CD4-positive, CD25-positive, alpha-beta regulatory T cell (primary cell): Measurements from ENCODE around the gene FAM124A. TPM values are rescaled to one million over a fixed set of nuclear protein-coding genes. Genes with fewer than 3 reads are reported as not detected.

Source experiments
- ATAC-seq, 2 donors: fragments of 150-1000 bp; cut with Tn5 transposase; one replicate each; pipeline ENCODE4 v1.10.0; 2021; ENCODE audit warnings: low read depth in 2 of 2, moderate number of reproducible peaks in 2 of 2, moderate library complexity in 1 of 2
- DNase-seq, 3 donors: peaks; one replicate each; pipeline versions ENCODE4 v3.0.0 to v3.0.0-alpha.2; 2012 to 2022; ENCODE audit warnings: mixed read lengths in 1 of 3
- H3K27ac ChIP-seq: one replicate; pipeline ENCODE4 v1.7.0; 2013; ENCODE audit warnings: mild to moderate bottlenecking, low read length; ENCODE audit not compliant: insufficient read depth, poor library complexity, severe bottlenecking
- H3K27me3 ChIP-seq: one replicate; pipeline ENCODE4 v1.7.0; 2013; ENCODE audit warnings: low read length; ENCODE audit not compliant: control insufficient read depth, insufficient read depth
- H3K36me3 ChIP-seq: one replicate; pipeline ENCODE4 v1.7.0; 2013; ENCODE audit warnings: mild to moderate bottlenecking, low read length, moderate library complexity; ENCODE audit not compliant: control insufficient read depth, insufficient read depth
- H3K4me1 ChIP-seq: 2 replicates; pipeline ENCODE4 v1.7.0; 2013; ENCODE audit warnings: mild to moderate bottlenecking, low read length; ENCODE audit not compliant: insufficient read depth, control insufficient read depth, poor library complexity, severe bottlenecking
- H3K4me3 ChIP-seq: one replicate; pipeline ENCODE4 v1.7.0; 2013; ENCODE audit warnings: low read depth, mild to moderate bottlenecking, low read length, moderate library complexity
- H3K9me3 ChIP-seq, 2 experiments: 1 replicate in 1 of 2; 2 replicates in 1 of 2; pipeline ENCODE4 v1.7.0; 2013; ENCODE audit warnings: low read length in 2 of 2, mild to moderate bottlenecking in 1 of 2, moderate library complexity in 1 of 2; ENCODE audit not compliant: control insufficient read depth in 2 of 2
- H3K27ac Mint-ChIP-seq, 3 donors: one replicate each; pipeline ENCODE4 v1.8.0; 2020 to 2022; ENCODE audit warnings: mild to moderate bottlenecking in 3 of 3, mixed read lengths in 3 of 3, moderate library complexity in 2 of 3
- H3K27me3 Mint-ChIP-seq: one replicate; pipeline ENCODE4 v1.8.0; 2022; ENCODE audit warnings: mild to moderate bottlenecking, mixed read lengths
- H3K36me3 Mint-ChIP-seq: one replicate; pipeline ENCODE4 v1.8.0; 2020; ENCODE audit warnings: mixed read lengths
- H3K4me1 Mint-ChIP-seq, 4 donors: one replicate each; pipeline ENCODE4 v1.8.0; 2020 to 2022; ENCODE audit warnings: mixed read lengths in 4 of 4, mild to moderate bottlenecking in 1 of 4
- H3K4me3 Mint-ChIP-seq, 4 donors: one replicate each; pipeline ENCODE4 v1.8.0; 2020 to 2022; ENCODE audit warnings: mild to moderate bottlenecking in 4 of 4, mixed read lengths in 4 of 4, moderate library complexity in 3 of 4
- H3K9me3 Mint-ChIP-seq, 7 donors: one replicate each; pipeline ENCODE4 v1.8.0; 2020 to 2022; ENCODE audit warnings: mixed read lengths in 7 of 7, mild to moderate bottlenecking in 3 of 7, moderate library complexity in 2 of 7
- polyA plus RNA-seq, 4 donors: library from polyadenylated mRNA; unstranded; fragments of 300-500 nt; fragmentation: Illumina TruSeq; gene quantifications; one replicate each; pipeline ENCODE4 v1.2.3, GENCODE V29; 2021
- total RNA-seq: library from RNA; stranded (reverse); gene quantifications from one replicate; pipeline ENCODE4 v1.2.3, GENCODE V29; 2022

Gene FAM124A
- total and polyA plus RNA-seq, 5 donors from 2014 or later: not detected

DNA sequence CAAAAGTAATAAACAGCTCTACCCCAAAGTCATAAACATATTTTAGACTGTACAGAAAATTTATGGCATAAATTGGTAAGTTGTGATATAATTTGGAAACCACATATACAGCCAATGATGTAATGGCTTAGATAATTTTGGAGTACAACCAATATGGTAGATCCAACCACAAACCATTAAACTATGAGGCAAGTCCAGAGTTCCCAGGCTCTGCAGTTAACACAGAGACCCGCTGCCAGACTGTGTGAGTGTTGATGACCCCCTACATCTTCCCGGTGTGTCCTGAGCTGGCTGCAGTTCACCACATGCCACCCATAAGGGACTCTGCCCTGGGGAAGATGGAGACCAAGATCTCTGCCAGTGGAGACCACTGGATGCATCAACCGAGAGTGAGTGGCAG is 107.4 kb downstream of the FAM124A start:
- Mint-ChIP-seq H3K27me3 (no peaks in the 10 kb centered on the region), H3K36me3 (no peaks in the 10 kb centered on the region), H3K27ac (no peak overlapping the region), H3K9me3 (no peaks in the 10 kb centered on the region), H3K4me1 (peaks cover 0 to 17% (median 7%) of the 10 kb centered on the region in 4 donors), H3K4me3 (no peak overlapping the region)
- no peak for ATAC-seq
- Histone ChIP-seq H3K4me1 (peaks cover 3% of the 10 kb centered on the region), H3K27ac (no peak overlapping the region), H3K9me3 (no peaks in the 10 kb centered on the region), H3K4me3 (no peak overlapping the region), H3K36me3 (no peaks in the 10 kb centered on the region), H3K27me3 (no peaks in the 10 kb centered on the region)
- no peak for DNase-seq

DNA sequence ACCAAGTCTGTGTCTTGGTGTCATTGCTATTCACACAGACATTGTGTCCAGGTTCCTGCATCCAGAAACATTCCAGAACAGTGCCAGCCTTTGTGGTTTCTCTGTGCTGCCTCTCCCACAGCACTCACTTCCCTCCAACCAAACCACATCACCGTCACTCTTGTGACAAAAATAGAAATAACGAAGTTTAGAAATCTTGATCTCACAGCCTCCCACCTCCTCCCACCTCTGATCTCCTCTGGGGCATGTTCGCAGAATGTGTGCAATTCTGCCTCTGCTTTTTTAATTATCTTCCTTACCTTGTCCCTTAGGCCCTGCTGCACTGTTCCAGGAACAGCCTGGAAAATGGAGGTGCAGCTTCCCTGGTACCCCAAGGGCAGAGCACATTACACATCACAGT is 108.6 kb downstream of the FAM124A start:
- H3K36me3 Mint-ChIP-seq: peaks cover 6% of the 10 kb centered on the region
- H3K36me3 ChIP-seq: no peaks in the 10 kb centered on the region
- peaks cover 3% of the 10 kb centered on the region for H3K4me1 ChIP-seq
- no peaks in the 10 kb centered on the region for H3K9me3 Mint-ChIP-seq
- DNase-seq (no peak), ATAC-seq (no peak)
- H3K27me3 ChIP-seq: no peaks in the 10 kb centered on the region
- no peak overlapping the region for H3K27ac Mint-ChIP-seq
- no peak overlapping the region for H3K4me3 ChIP-seq
- peaks cover 0 to 17% (median 7%) of the 10 kb centered on the region in 4 donors for H3K4me1 Mint-ChIP-seq
- peaks cover 4% of the 10 kb centered on the region for H3K27me3 Mint-ChIP-seq
- H3K4me3 Mint-ChIP-seq: no peak overlapping the region
- H3K27ac ChIP-seq: no peak overlapping the region
- H3K9me3 ChIP-seq: no peaks in the 10 kb centered on the region

DNA sequence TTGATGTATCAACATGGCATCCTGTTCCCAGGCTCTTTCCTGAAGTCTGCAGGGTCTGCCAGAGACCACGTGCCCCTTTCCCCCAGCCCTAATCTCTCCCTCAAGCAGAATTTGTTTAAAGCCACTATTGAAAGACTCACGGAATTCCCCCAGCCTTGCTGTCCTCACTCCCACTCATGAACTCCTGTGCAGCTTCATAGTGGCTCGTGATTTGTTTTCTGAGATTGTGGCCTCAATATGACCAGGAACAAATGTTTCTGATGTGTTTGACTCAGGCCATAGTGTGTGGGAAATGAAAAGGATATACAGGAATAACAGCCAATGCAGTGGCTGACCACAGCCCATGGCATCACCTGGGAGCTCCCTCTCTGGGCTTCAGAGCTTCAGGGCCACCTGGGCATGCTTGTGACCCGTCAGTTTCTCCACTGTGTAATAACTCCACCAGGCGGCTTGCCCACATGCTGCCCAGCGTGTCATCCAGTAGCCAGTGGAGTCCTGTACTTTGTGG is 109.2 kb downstream of the FAM124A start:
- Mint-ChIP-seq H3K4me3 (no peak overlapping the region), H3K4me1 (peaks cover 0 to 17% (median 7%) of the 10 kb centered on the region in 4 donors), H3K36me3 (peaks cover 6% of the 10 kb centered on the region), H3K27ac (peak overlapping the region in 1 of 3 donors; percentile 32), H3K27me3 (peaks cover 4% of the 10 kb centered on the region), H3K9me3 (no peaks in the 10 kb centered on the region)
- H3K27me3 ChIP-seq: no peaks in the 10 kb centered on the region
- H3K27ac ChIP-seq: no peak overlapping the region
- H3K4me1 ChIP-seq: peaks cover 3% of the 10 kb centered on the region
- DNase-seq (no peak), ATAC-seq (no peak)
- no peaks in the 10 kb centered on the region for H3K9me3 ChIP-seq
- no peak overlapping the region for H3K4me3 ChIP-seq
- no peaks in the 10 kb centered on the region for H3K36me3 ChIP-seq

DNA sequence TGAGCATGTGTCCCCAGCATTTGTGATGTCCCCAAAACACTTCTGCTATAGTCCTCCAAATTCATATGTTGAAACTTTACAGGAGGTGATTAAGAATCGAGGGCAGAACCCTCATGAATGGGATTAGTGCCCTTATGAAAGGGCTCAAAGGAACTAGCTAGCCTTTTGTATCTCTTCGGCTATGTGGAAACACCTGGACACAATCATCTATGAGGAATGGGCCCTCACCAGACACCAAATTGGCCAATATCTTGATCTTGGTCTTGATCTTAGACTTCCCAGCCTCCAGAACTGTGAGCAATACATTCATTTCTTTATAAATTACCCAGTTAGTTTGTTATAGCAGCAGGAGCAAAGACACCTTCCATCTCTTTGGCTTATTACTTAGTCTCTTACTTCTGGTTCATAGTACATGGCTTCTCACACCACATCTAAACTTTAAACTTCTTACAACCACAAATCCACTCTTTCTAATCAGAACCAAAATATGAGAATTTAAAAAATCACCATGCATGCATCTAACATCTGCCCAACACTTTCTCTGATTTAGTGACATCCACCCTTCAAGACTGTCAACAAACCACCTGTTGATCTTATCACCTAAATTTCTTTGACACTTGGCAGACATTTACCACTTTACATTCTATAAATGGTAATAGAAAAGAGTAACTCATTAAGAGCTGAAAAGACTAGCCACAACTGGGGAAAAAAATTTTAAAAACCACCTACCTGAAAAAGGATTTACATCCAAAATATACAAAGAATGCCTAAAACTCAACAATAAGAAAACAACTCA is 110.6 kb downstream of the FAM124A start:
- H3K4me3 ChIP-seq: no peak overlapping the region
- no peaks in the 10 kb centered on the region for H3K36me3 ChIP-seq
- no peak overlapping the region for H3K27ac ChIP-seq
- Mint-ChIP-seq H3K27me3 (peaks cover 4% of the 10 kb centered on the region), H3K4me3 (no peak overlapping the region), H3K9me3 (no peaks in the 10 kb centered on the region), H3K4me1 (peaks cover 0 to 17% (median 7%) of the 10 kb centered on the region in 4 donors), H3K36me3 (peaks cover 6% of the 10 kb centered on the region), H3K27ac (no peak overlapping the region)
- no peaks in the 10 kb centered on the region for H3K27me3 ChIP-seq
- no peak for ATAC-seq
- DNase-seq: no peak
- no peaks in the 10 kb centered on the region for H3K9me3 ChIP-seq
- H3K4me1 ChIP-seq: peaks cover 3% of the 10 kb centered on the region

DNA sequence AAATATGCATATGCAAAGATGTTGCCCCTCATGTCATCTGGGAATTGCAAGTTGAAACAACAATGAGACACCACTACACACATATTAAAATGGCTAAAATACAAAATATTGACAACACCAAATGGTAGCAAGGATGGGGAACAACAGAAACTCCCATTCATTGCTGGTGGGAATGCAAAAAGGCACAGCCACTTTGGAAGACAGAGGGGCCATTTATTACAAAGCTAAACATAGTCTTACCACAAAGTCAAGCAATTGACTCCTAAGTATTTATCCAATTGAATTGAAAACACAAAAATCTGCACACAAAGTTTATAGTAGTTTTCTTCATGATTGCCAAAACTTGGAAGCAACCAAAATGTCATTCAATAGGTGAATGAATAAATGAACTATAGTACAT is 111.2 kb downstream of the FAM124A start:
- H3K4me1 ChIP-seq: peaks cover 3% of the 10 kb centered on the region
- Mint-ChIP-seq H3K9me3 (peaks cover 0 to 1% (median 0%) of the 10 kb centered on the region in 7 donors), H3K27ac (no peak overlapping the region), H3K27me3 (peaks cover 4% of the 10 kb centered on the region), H3K4me3 (no peak overlapping the region), H3K4me1 (peaks cover 0 to 17% (median 7%) of the 10 kb centered on the region in 4 donors), H3K36me3 (peaks cover 6% of the 10 kb centered on the region)
- no peaks in the 10 kb centered on the region for H3K9me3 ChIP-seq
- no peak for DNase-seq
- no peaks in the 10 kb centered on the region for H3K36me3 ChIP-seq
- H3K4me3 ChIP-seq: no peak overlapping the region
- no peaks in the 10 kb centered on the region for H3K27me3 ChIP-seq
- ATAC-seq: no peak
- no peak overlapping the region for H3K27ac ChIP-seq

DNA sequence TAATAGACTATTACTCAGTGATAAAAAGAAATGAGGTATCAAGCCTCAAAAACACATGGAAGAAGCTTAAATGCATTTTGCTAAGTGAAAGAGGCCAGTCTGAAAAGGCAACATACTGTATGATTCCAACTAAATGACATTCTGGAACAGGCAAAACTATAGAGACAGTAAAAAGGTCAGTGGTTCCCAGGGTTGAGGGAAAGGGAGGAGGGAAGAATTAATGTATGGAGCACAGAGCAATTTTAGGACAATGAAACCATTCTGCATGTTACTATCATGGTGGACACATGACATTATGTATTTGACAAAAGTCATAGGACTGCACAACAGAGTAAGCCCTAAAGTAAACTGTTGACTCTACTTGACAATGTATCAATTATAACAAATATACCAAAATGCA is 111.6 kb downstream of the FAM124A start:
- H3K36me3 ChIP-seq: no peaks in the 10 kb centered on the region
- Mint-ChIP-seq H3K4me1 (peaks cover 0 to 17% (median 7%) of the 10 kb centered on the region in 4 donors), H3K36me3 (peaks cover 6% of the 10 kb centered on the region), H3K27me3 (peaks cover 4% of the 10 kb centered on the region), H3K27ac (no peak overlapping the region), H3K9me3 (peaks cover 0 to 1% (median 0%) of the 10 kb centered on the region in 7 donors), H3K4me3 (no peak overlapping the region)
- H3K4me1 ChIP-seq: peaks cover 3% of the 10 kb centered on the region
- no peak for DNase-seq
- no peak overlapping the region for H3K4me3 ChIP-seq
- H3K27me3 ChIP-seq: no peaks in the 10 kb centered on the region
- H3K27ac ChIP-seq: no peak overlapping the region
- ATAC-seq: no peak
- H3K9me3 ChIP-seq: no peaks in the 10 kb centered on the region

Other genes with a start within 250 kb of the FAM124A start
- gene C13orf42, start 111.1 kb upstream of the FAM124A start, total RNA-seq: not detected
- gene C13orf42, start 111.1 kb upstream of the FAM124A start, polyA plus RNA-seq: not detected
- not detected for gene SERPINE3, start 117.3 kb downstream of the FAM124A start, total RNA-seq
- not detected for gene SERPINE3, start 117.3 kb downstream of the FAM124A start, polyA plus RNA-seq
- 62.0 TPM for gene INTS6, start 230.6 kb downstream of the FAM124A start, total RNA-seq
- 10 to 100 TPM; 19.3 to 24.9 (median 20.9) TPM for gene INTS6, start 230.6 kb downstream of the FAM124A start, polyA plus RNA-seq